ENCODE measurements around the gene CDH23. TPM values are rescaled to one million over a fixed set of nuclear protein-coding genes. Genes with fewer than 3 reads are reported as not detected.

CDH23 gene
- total and polyA plus RNA-seq, 2 donors (not counting 1 experiment from before 2014, with no cell fraction given), result 0.37 to 0.89 TPM

DNA sequence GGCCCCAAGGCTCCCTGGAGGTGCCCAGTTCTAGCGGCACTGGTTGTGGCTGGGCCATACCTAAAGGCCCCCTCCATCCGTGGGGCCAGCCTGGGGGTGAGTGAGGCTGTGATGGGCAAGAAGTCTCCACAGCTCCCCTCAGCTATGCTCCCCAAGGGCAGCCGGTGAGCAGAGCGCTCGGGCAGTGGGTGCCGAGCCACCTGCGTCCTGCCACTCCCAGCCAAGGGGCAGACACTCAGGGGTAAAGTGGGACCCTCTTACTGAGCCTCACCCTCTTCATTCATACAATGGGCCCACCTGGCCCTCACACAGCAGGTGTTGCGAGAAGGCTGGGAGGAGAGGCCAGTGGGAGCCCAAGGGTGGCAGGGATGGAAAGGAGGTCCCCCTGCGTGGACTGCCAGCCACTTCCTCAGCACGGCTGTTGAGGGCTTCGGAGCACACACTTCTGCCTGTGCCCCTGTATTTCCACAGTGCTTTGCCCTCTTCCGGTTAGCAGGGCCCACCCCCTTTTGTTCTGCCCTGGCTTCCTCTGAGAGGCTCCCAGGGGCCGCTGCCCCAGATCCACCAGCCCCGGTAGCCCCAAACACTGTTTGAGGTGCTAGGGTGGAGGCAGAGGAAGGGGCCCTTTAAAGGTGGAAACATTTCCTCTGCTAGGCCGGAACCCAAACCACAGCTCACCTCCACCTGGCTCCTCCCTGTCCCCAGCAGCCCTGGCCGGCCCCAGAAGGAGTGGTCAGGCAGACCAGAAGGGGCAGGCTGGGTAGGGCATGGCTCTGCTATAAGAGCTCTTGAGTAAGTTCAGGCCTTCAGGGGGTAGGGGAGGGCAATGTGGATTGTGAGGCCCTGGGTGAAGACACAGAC is 339.2 kb downstream of the CDH23 start:
- Mint-ChIP-seq H3K9me3 (ENCODE audit: insufficient read depth) (no peaks in the 10 kb centered on the region), H3K4me3 (peak overlapping the region; percentile 45), H3K27ac (peak overlapping the region; percentile 93), H3K4me1 (peaks cover 75% of the 10 kb centered on the region), H3K27me3 (no peaks in the 10 kb centered on the region)
- 15% methylated on average over 9 of the region's 16 CpGs for WGBS (ENCODE audit: insufficient coverage)
- POLR2A ChIA-PET, result interaction anchor here (2.0 kb wide), 1 partner anchor 12 kb away, joined by 6 read pairs; no protein-coding TSS in a partner anchor
- H3K27me3 ChIP-seq (replicated peaks in 1 of 4; ENCODE audit: control extremely low read depth in 1 of 4, control insufficient read depth in 3 of 4, insufficient read depth in 4 of 4, low read length in 3 of 4), result no peaks in the 10 kb centered on the region
- H3K36me3 ChIP-seq (replicated peaks in 1 of 2; ENCODE audit: control extremely low read depth in 1 of 2, control insufficient read depth in 1 of 2, extremely low read depth in 1 of 2, insufficient read depth in 2 of 2, low read length in 1 of 2), result no peaks in the 10 kb centered on the region
- CTCF ChIA-PET, result interaction anchor here (1.0 to 1.7 kb wide), 2 partner anchors 13 to 37 kb away, joined by 6 to 8 read pairs; partner anchors contain the start of gene VSIR
- H3K79me2 ChIP-seq (ENCODE audit: control insufficient read depth, insufficient read depth, low read length), result no peaks in the 10 kb centered on the region
- TF ChIP-seq, protein P1, sequence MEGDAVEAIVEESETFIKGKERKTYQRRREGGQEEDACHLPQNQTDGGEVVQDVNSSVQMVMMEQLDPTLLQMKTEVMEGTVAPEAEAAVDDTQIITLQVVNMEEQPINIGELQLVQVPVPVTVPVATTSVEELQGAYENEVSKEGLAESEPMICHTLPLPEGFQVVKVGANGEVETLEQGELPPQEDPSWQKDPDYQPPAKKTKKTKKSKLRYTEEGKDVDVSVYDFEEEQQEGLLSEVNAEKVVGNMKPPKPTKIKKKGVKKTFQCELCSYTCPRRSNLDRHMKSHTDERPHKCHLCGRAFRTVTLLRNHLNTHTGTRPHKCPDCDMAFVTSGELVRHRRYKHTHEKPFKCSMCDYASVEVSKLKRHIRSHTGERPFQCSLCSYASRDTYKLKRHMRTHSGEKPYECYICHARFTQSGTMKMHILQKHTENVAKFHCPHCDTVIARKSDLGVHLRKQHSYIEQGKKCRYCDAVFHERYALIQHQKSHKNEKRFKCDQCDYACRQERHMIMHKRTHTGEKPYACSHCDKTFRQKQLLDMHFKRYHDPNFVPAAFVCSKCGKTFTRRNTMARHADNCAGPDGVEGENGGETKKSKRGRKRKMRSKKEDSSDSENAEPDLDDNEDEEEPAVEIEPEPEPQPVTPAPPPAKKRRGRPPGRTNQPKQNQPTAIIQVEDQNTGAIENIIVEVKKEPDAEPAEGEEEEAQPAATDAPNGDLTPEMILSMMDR (IDR thresholded peaks at IDR 0.05), result no peak
- TF ChIP-seq EZH2 (IDR thresholded peaks at IDR 0.05; ENCODE audit: borderline replicate concordance, insufficient read depth, low read depth, low read length, poor library complexity, severe bottlenecking), result no peak
- H4K20me1 ChIP-seq (ENCODE audit: control insufficient read depth, insufficient read depth, low read length, poor library complexity, severe bottlenecking), result no peaks in the 10 kb centered on the region
- H3K9ac ChIP-seq (ENCODE audit: low read length), result peak overlapping the region; percentile 35
- H3K9me3 ChIP-seq (ENCODE audit: control extremely low read depth in 1 of 3, control insufficient read depth in 2 of 3, insufficient read depth in 1 of 3, low read length in 2 of 3), result peaks cover 0 to 3% (median 0%) of the 10 kb centered on the region in 3 donors
- peak overlapping the region; percentile 72 for H2AFZ ChIP-seq (ENCODE audit: insufficient read depth, low read depth, low read length, poor library complexity, severe bottlenecking)
- peak overlapping the region; percentile 77 to 82 for H3K27ac ChIP-seq (ENCODE audit: low read length in 2 of 2)
- DNase-seq, result peak; percentile 52
- peaks cover 41 to 63% of the 10 kb centered on the region in 2 donors for H3K4me1 ChIP-seq (ENCODE audit: control insufficient read depth in 2 of 2, insufficient read depth in 2 of 2, low read length in 2 of 2)
- H3K4me2 ChIP-seq (replicated peaks; ENCODE audit: low read depth, low read length, poor library complexity, severe bottlenecking), result peak overlapping the region; percentile 72
- ATAC-seq (ENCODE audit: low read depth), result peak; percentile 76
- H3K4me3 ChIP-seq (ENCODE audit: control extremely low read depth in 1 of 5, extremely low read depth in 1 of 5, insufficient read depth in 1 of 5, low read depth in 2 of 5, low read length in 4 of 5), result peak overlapping the region in 1 of 5 experiments; percentile 10
- intact Hi-C loops (cut with micrococcal nuclease), result loop anchor here (1.0 kb wide), 1 partner anchor 9 kb away; no protein-coding TSS in a partner anchor

DNA sequence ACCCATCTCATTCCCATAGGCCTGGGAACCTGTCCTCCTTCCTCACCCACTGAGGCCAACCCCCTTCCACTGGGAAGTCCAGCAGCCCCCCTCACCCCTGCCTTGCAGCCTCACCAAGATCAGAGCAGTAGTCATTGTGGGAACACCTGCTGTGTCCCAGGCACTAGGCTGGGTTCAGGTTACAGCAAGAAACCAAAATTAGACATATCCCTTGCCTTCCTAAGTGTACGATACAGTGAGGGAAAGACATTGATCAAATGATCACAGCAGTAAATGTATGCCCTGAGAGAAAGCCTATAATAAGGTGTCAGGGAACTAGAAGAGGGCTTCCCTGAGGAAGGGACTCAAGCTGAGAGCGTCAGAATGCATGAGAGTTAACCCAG is 339.8 kb downstream of the CDH23 start:
- intact Hi-C loops (cut with micrococcal nuclease), result no loop called here
- H3K4me1 Mint-ChIP-seq, result peaks cover 78% of the 10 kb centered on the region
- H3K9me3 Mint-ChIP-seq (ENCODE audit: insufficient read depth), result no peaks in the 10 kb centered on the region
- peaks cover 41 to 66% of the 10 kb centered on the region in 2 donors for H3K4me1 ChIP-seq (ENCODE audit: control insufficient read depth in 2 of 2, insufficient read depth in 2 of 2, low read length in 2 of 2)
- peak overlapping the region; percentile 45 for H3K4me3 Mint-ChIP-seq
- peak overlapping the region; percentile 77 to 82 for H3K27ac ChIP-seq (ENCODE audit: low read length in 2 of 2)
- H3K27me3 ChIP-seq (replicated peaks in 1 of 4; ENCODE audit: control extremely low read depth in 1 of 4, control insufficient read depth in 3 of 4, insufficient read depth in 4 of 4, low read length in 3 of 4), result no peaks in the 10 kb centered on the region
- H3K27me3 Mint-ChIP-seq, result no peaks in the 10 kb centered on the region
- 100% methylated on average over 1 of the region's 2 CpGs for WGBS (ENCODE audit: insufficient coverage)
- H3K9ac ChIP-seq (ENCODE audit: low read length), result no peak overlapping the region
- H3K4me3 ChIP-seq (ENCODE audit: control extremely low read depth in 1 of 5, extremely low read depth in 1 of 5, insufficient read depth in 1 of 5, low read depth in 2 of 5, low read length in 4 of 5), result no peak overlapping the region
- H4K20me1 ChIP-seq (ENCODE audit: control insufficient read depth, insufficient read depth, low read length, poor library complexity, severe bottlenecking), result no peaks in the 10 kb centered on the region
- H3K9me3 ChIP-seq (ENCODE audit: control extremely low read depth in 1 of 3, control insufficient read depth in 2 of 3, insufficient read depth in 1 of 3, low read length in 2 of 3), result peaks cover 0 to 3% (median 0%) of the 10 kb centered on the region in 3 donors
- H3K4me2 ChIP-seq (replicated peaks; ENCODE audit: low read depth, low read length, poor library complexity, severe bottlenecking), result peak overlapping the region; percentile 72
- no peak for DNase-seq
- H2AFZ ChIP-seq (ENCODE audit: insufficient read depth, low read depth, low read length, poor library complexity, severe bottlenecking), result peak overlapping the region; percentile 72
- H3K27ac Mint-ChIP-seq, result peak overlapping the region; percentile 93
- no peaks in the 10 kb centered on the region for H3K79me2 ChIP-seq (ENCODE audit: control insufficient read depth, insufficient read depth, low read length)
- TF ChIP-seq, protein P1 (IDR thresholded peaks at IDR 0.05), result no peak
- no peak for TF ChIP-seq EZH2 (IDR thresholded peaks at IDR 0.05; ENCODE audit: borderline replicate concordance, insufficient read depth, low read depth, low read length, poor library complexity, severe bottlenecking)
- H3K36me3 ChIP-seq (replicated peaks in 1 of 2; ENCODE audit: control extremely low read depth in 1 of 2, control insufficient read depth in 1 of 2, extremely low read depth in 1 of 2, insufficient read depth in 2 of 2, low read length in 1 of 2), result no peaks in the 10 kb centered on the region
- no peak for ATAC-seq (ENCODE audit: low read depth)
- ChIA-PET CTCF (interaction anchor here (1.7 kb wide), 1 partner anchor 12 kb away, joined by 6 read pairs; no protein-coding TSS in a partner anchor), POLR2A (interaction anchor here (2.0 kb wide), 1 partner anchor 12 kb away, joined by 6 read pairs; no protein-coding TSS in a partner anchor)
